Measurements from ENCODE around the gene ZNF638.

The ZNF638 gene

DNA sequence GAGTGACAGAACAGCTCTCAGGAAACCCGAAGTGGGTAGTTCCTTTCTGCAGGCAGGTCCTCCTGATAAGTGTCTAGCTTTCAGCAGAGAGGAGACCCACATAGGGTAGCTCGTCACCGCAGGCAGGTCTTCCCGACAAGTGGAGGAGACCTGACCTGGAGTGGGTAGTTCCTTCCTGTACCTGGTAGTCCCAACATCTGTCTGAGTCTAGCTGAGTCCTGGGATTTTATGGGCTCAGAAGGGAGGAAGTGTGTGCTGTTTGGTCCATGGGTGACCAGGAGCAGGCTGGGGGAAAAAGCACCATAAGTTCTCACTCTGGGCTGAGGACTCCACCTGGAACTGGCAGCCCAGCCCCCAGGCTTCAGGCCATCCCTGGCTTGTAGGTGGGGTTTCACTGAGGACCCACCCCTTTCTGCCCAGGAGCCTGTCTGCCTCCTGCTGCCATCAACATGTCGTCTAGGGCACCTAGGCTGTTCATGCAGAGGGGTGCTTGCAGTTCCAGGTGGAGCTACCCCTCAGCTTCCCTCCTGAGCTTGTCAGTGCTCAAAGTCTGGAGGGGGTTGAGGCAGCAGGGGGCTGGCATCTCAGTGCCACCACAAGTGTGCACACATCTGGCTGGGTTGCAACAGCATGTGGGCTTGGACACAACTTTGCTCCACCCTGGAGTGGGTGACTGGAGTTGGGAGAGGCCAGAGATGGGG, 131.2 kb downstream of the ZNF638 start:
- H2BK12ac ChIP-seq (ENCODE audit: low read length): no peak overlapping the region
- no peak for DNase-seq (ENCODE audit: low spot score)
- H3K14ac ChIP-seq (ENCODE audit: low read length): no peak overlapping the region
- H3K79me1 ChIP-seq (ENCODE audit: low read depth, low read length): no peaks in the 10 kb centered on the region
- H2BK120ac ChIP-seq (ENCODE audit: low read depth, low read length): no peak overlapping the region
- no peak overlapping the region for H3K4me2 ChIP-seq (ENCODE audit: insufficient read depth, low read length, poor library complexity, severe bottlenecking)
- no CpG with 5 or more reads among the region's 5 CpGs for WGBS, 2 donors (ENCODE audit: extremely low coverage in 2 of 2, insufficient read length in 2 of 2, insufficient replicate concordance in 1 of 2)
- no peak overlapping the region for H4K8ac ChIP-seq (ENCODE audit: low read depth, low read length)
- H3K18ac ChIP-seq (ENCODE audit: low read length): no peak overlapping the region
- H3K4me1 ChIP-seq (ENCODE audit: control insufficient read depth in 2 of 2, insufficient read depth in 1 of 2, low read depth in 1 of 2, low read length in 2 of 2): peaks cover 12% of the 10 kb centered on the region in 2 donors
- no peak overlapping the region for H2AFZ ChIP-seq (ENCODE audit: low read length)
- no peak overlapping the region for H3K23ac ChIP-seq (ENCODE audit: low read depth, low read length, poor library complexity)
- no peak overlapping the region for H3K27ac ChIP-seq (replicated peaks; ENCODE audit: low read length)
- no peak overlapping the region for H4K91ac ChIP-seq (ENCODE audit: low read depth, low read length, poor library complexity)
- H3K27me3 ChIP-seq (ENCODE audit: control insufficient read depth in 3 of 3, insufficient read depth in 3 of 3, low read depth in 1 of 3, low read length in 3 of 3): peaks cover 15 to 66% (median 41%) of the 10 kb centered on the region in 3 experiments
- no peak overlapping the region for H3K4me3 ChIP-seq (ENCODE audit: low read length in 2 of 2)
- peaks cover 0 to 7% of the 10 kb centered on the region in 2 donors for H3K9me3 ChIP-seq (replicated peaks in 1 of 2; ENCODE audit: control insufficient read depth in 2 of 2, insufficient read depth in 1 of 2, low read depth in 1 of 2, low read length in 2 of 2)
- no peak overlapping the region for H3K4ac ChIP-seq (ENCODE audit: low read length)
- H3K36me3 ChIP-seq (replicated peaks in 1 of 2; ENCODE audit: control insufficient read depth in 2 of 2, insufficient read depth in 2 of 2, low read length in 2 of 2): no peaks in the 10 kb centered on the region
- H2AK5ac ChIP-seq (ENCODE audit: low read depth, low read length): no peak overlapping the region
- no peak overlapping the region for H2BK5ac ChIP-seq (ENCODE audit: low read length)
- no peak overlapping the region for H2BK15ac ChIP-seq (ENCODE audit: low read length)
- no peak overlapping the region for H3K9ac ChIP-seq (ENCODE audit: low read depth, low read length, poor library complexity)

DNA sequence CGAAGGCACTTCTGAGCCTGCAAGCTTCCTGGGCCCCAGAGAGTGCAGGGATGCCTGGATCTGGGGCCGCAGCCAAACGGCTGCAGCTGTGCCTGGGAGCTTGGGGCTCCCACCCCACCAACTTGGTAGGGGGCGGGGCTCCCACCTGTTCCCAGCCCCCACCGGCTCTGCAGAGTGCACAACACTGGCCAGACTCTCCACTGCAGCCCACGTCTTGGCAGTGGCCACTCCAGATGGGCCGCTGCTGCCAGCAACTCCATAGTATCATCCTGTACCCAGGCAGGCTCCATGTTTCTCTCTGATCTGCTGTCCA, 131.7 kb downstream of the ZNF638 start:
- H3K27ac ChIP-seq (replicated peaks; ENCODE audit: low read length): no peak overlapping the region

DNA sequence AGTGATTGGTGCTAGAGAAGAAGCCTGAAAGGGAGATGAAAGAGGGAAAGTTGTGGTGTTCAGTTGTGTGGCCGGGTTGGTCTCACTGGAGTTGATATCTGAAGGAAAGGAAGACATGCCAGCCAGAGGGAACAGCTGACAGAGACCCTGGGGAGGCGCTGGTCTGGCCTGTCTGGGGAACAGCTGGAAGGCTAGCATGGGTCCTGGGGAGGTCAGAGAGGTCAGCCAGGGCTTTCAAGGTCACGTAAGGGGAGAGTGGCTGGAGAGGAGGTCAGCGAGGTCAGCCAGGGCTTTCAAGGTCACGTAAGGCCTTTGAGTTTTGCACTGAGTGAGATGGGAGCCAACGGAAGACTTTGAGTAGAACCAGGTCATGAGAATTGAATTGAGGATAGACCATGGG, 132.8 kb downstream of the ZNF638 start:
- Histone ChIP-seq H3K4me2 (ENCODE audit: insufficient read depth, low read length, poor library complexity, severe bottlenecking) (no peak overlapping the region), H2BK12ac (ENCODE audit: low read length) (no peak overlapping the region), H4K8ac (ENCODE audit: low read depth, low read length) (no peak overlapping the region), H3K27ac (replicated peaks; ENCODE audit: low read length) (no peak overlapping the region), H3K9me3 (replicated peaks in 1 of 2; ENCODE audit: control insufficient read depth in 2 of 2, insufficient read depth in 1 of 2, low read depth in 1 of 2, low read length in 2 of 2) (peaks cover 0 to 7% of the 10 kb centered on the region in 2 donors), H3K4me3 (ENCODE audit: low read length in 2 of 2) (no peak overlapping the region), H3K23ac (ENCODE audit: low read depth, low read length, poor library complexity) (no peak overlapping the region), H3K79me1 (ENCODE audit: low read depth, low read length) (no peaks in the 10 kb centered on the region), H3K27me3 (ENCODE audit: control insufficient read depth in 3 of 3, insufficient read depth in 3 of 3, low read depth in 1 of 3, low read length in 3 of 3) (peaks cover 15 to 82% (median 53%) of the 10 kb centered on the region in 3 experiments), H3K36me3 (replicated peaks in 1 of 2; ENCODE audit: control insufficient read depth in 2 of 2, insufficient read depth in 2 of 2, low read length in 2 of 2) (no peaks in the 10 kb centered on the region), H2BK5ac (ENCODE audit: low read length) (no peak overlapping the region), H3K14ac (ENCODE audit: low read length) (no peak overlapping the region), H3K18ac (ENCODE audit: low read length) (no peak overlapping the region), H3K9ac (ENCODE audit: low read depth, low read length, poor library complexity) (no peak overlapping the region), H3K4me1 (ENCODE audit: control insufficient read depth in 2 of 2, insufficient read depth in 1 of 2, low read depth in 1 of 2, low read length in 2 of 2) (peaks cover 8 to 10% of the 10 kb centered on the region in 2 donors), H2BK120ac (ENCODE audit: low read depth, low read length) (no peak overlapping the region), H2AK5ac (ENCODE audit: low read depth, low read length) (no peak overlapping the region), H2BK15ac (ENCODE audit: low read length) (no peak overlapping the region), H2AFZ (ENCODE audit: low read length) (no peak overlapping the region), H3K4ac (ENCODE audit: low read length) (no peak overlapping the region), H4K91ac (ENCODE audit: low read depth, low read length, poor library complexity) (no peak overlapping the region)
- WGBS, 2 donors (ENCODE audit: extremely low coverage in 2 of 2, insufficient read length in 2 of 2, insufficient replicate concordance in 1 of 2): no CpG with 5 or more reads among the region's 6 CpGs
- DNase-seq (ENCODE audit: low spot score): no peak

More for the DNA sequence above, 131.7 kb downstream of the ZNF638 start:
- peaks cover 0 to 7% of the 10 kb centered on the region in 2 donors for H3K9me3 ChIP-seq (replicated peaks in 1 of 2; ENCODE audit: control insufficient read depth in 2 of 2, insufficient read depth in 1 of 2, low read depth in 1 of 2, low read length in 2 of 2)
- H2BK120ac ChIP-seq (ENCODE audit: low read depth, low read length): no peak overlapping the region
- peaks cover 15 to 71% (median 46%) of the 10 kb centered on the region in 3 experiments for H3K27me3 ChIP-seq (ENCODE audit: control insufficient read depth in 3 of 3, insufficient read depth in 3 of 3, low read depth in 1 of 3, low read length in 3 of 3)
- no CpG with 5 or more reads among the region's 7 CpGs for WGBS, 2 donors (ENCODE audit: extremely low coverage in 2 of 2, insufficient read length in 2 of 2, insufficient replicate concordance in 1 of 2)
- H2AK5ac ChIP-seq (ENCODE audit: low read depth, low read length): peak overlapping the region; percentile 32
- no peak overlapping the region for H4K8ac ChIP-seq (ENCODE audit: low read depth, low read length)
- H3K4me1 ChIP-seq (ENCODE audit: control insufficient read depth in 2 of 2, insufficient read depth in 1 of 2, low read depth in 1 of 2, low read length in 2 of 2): peaks cover 11 to 12% of the 10 kb centered on the region in 2 donors
- no peak overlapping the region for H3K4me2 ChIP-seq (ENCODE audit: insufficient read depth, low read length, poor library complexity, severe bottlenecking)
- H3K36me3 ChIP-seq (replicated peaks in 1 of 2; ENCODE audit: control insufficient read depth in 2 of 2, insufficient read depth in 2 of 2, low read length in 2 of 2): no peaks in the 10 kb centered on the region
- H3K4me3 ChIP-seq (ENCODE audit: low read length in 2 of 2): no peak overlapping the region
- H3K18ac ChIP-seq (ENCODE audit: low read length): no peak overlapping the region
- no peak for DNase-seq (ENCODE audit: low spot score)
- no peak overlapping the region for H2BK15ac ChIP-seq (ENCODE audit: low read length)
- no peak overlapping the region for H3K14ac ChIP-seq (ENCODE audit: low read length)
- H3K79me1 ChIP-seq (ENCODE audit: low read depth, low read length): no peaks in the 10 kb centered on the region
- H2BK5ac ChIP-seq (ENCODE audit: low read length): no peak overlapping the region
- H3K9ac ChIP-seq (ENCODE audit: low read depth, low read length, poor library complexity): no peak overlapping the region
- no peak overlapping the region for H2BK12ac ChIP-seq (ENCODE audit: low read length)
- no peak overlapping the region for H3K4ac ChIP-seq (ENCODE audit: low read length)
- no peak overlapping the region for H4K91ac ChIP-seq (ENCODE audit: low read depth, low read length, poor library complexity)
- no peak overlapping the region for H3K23ac ChIP-seq (ENCODE audit: low read depth, low read length, poor library complexity)
- H2AFZ ChIP-seq (ENCODE audit: low read length): no peak overlapping the region

DNA sequence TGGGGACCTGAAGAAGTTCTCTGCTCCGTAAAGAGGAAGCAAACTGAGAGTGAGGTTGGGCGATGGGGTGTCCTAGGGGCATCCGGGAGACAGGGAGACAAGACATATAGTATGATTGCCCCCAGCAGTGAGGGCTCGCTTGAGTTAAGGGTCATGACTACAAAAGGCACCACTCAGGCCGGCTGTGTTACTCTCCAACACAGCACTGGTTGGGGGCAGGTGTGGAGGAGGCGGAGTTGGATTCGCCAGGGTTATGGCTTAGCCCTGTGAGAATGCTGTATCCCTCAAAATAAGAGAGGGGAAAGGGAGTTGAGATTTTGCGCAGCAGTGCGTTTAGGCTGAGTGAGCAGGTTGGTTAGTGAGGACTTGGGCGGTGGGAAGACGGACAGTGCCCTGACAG, 133.8 kb downstream of the ZNF638 start:
- Histone ChIP-seq H2AFZ (ENCODE audit: low read length) (no peak overlapping the region), H3K4ac (ENCODE audit: low read length) (no peak overlapping the region), H3K4me3 (ENCODE audit: low read length in 2 of 2) (no peak overlapping the region), H3K14ac (ENCODE audit: low read length) (no peak overlapping the region), H3K9ac (ENCODE audit: low read depth, low read length, poor library complexity) (peak overlapping the region; percentile 3), H2BK15ac (ENCODE audit: low read length) (no peak overlapping the region), H4K8ac (ENCODE audit: low read depth, low read length) (no peak overlapping the region), H3K36me3 (replicated peaks in 1 of 2; ENCODE audit: control insufficient read depth in 2 of 2, insufficient read depth in 2 of 2, low read length in 2 of 2) (no peaks in the 10 kb centered on the region), H3K79me1 (ENCODE audit: low read depth, low read length) (no peaks in the 10 kb centered on the region), H2BK12ac (ENCODE audit: low read length) (no peak overlapping the region), H4K91ac (ENCODE audit: low read depth, low read length, poor library complexity) (no peak overlapping the region), H2BK5ac (ENCODE audit: low read length) (no peak overlapping the region), H3K18ac (ENCODE audit: low read length) (no peak overlapping the region), H2BK120ac (ENCODE audit: low read depth, low read length) (no peak overlapping the region), H3K27ac (replicated peaks; ENCODE audit: low read length) (no peak overlapping the region), H3K23ac (ENCODE audit: low read depth, low read length, poor library complexity) (no peak overlapping the region), H3K9me3 (replicated peaks in 1 of 2; ENCODE audit: control insufficient read depth in 2 of 2, insufficient read depth in 1 of 2, low read depth in 1 of 2, low read length in 2 of 2) (peaks cover 0 to 7% of the 10 kb centered on the region in 2 donors), H2AK5ac (ENCODE audit: low read depth, low read length) (peak overlapping the region; percentile 34), H3K4me1 (ENCODE audit: control insufficient read depth in 2 of 2, insufficient read depth in 1 of 2, low read depth in 1 of 2, low read length in 2 of 2) (peaks cover 8 to 10% of the 10 kb centered on the region in 2 donors), H3K27me3 (ENCODE audit: control insufficient read depth in 3 of 3, insufficient read depth in 3 of 3, low read depth in 1 of 3, low read length in 3 of 3) (peaks cover 15 to 88% (median 53%) of the 10 kb centered on the region in 3 experiments), H3K4me2 (ENCODE audit: insufficient read depth, low read length, poor library complexity, severe bottlenecking) (no peak overlapping the region)
- no CpG with 5 or more reads among the region's 11 CpGs for WGBS, 2 donors (ENCODE audit: extremely low coverage in 2 of 2, insufficient read length in 2 of 2, insufficient replicate concordance in 1 of 2)
- no peak for DNase-seq (ENCODE audit: low spot score)

All from neuronal stem cell (in vitro differentiated cells).